Measurements from ENCODE around the gene PRKAR2A. TPM values are rescaled to one million over a fixed set of nuclear protein-coding genes. Genes with fewer than 3 reads are reported as not detected.

Gene PRKAR2A
- total RNA-seq, 4 donors from 2014 or later, result 25.8 to 40.3 (median 33.2) TPM

DNA sequence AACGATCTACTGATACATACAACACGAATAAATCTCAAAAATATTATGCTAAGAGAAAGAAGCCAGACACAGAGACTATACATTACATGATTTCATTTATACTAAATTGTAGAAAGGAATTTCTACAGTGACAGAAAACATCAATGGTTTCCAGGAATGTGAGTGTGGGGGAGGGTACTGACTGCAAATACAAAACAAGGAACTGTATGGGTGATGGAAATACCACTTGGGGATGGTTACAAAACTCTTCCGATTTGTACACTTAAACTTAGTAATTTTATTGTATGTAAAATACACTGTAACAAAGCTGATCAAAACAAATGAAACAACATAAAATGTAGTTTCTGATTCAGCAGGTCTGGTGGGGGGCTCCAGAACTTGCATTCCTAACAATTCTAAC, 84.9 kb downstream of the PRKAR2A start:
- TF ChIP-seq, protein P1, sequence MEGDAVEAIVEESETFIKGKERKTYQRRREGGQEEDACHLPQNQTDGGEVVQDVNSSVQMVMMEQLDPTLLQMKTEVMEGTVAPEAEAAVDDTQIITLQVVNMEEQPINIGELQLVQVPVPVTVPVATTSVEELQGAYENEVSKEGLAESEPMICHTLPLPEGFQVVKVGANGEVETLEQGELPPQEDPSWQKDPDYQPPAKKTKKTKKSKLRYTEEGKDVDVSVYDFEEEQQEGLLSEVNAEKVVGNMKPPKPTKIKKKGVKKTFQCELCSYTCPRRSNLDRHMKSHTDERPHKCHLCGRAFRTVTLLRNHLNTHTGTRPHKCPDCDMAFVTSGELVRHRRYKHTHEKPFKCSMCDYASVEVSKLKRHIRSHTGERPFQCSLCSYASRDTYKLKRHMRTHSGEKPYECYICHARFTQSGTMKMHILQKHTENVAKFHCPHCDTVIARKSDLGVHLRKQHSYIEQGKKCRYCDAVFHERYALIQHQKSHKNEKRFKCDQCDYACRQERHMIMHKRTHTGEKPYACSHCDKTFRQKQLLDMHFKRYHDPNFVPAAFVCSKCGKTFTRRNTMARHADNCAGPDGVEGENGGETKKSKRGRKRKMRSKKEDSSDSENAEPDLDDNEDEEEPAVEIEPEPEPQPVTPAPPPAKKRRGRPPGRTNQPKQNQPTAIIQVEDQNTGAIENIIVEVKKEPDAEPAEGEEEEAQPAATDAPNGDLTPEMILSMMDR (IDR thresholded peaks at IDR 0.05; ENCODE audit: low read depth), result no peak

DNA sequence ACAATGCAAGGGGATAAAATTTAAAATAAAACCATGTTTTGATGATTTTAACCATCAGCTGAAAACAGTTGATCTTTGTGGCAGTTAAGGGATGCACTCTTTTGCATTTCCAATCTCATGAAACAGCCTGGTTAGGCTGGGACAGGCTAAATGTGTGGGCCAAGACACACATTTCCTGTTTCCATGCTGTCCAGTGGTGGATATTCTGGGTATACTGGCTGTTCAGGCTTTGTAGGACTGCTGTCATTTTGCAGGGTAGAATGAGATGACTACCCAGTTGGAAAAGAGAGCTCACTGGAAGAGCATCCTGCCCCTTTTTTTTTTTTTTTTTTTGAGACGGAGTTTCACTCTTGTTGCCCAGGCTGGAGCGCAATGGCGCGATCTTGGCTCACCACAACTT, 88.6 kb downstream of the PRKAR2A start:
- TF ChIP-seq, protein P1 (IDR thresholded peaks at IDR 0.05; ENCODE audit: low read depth), result no peak

DNA sequence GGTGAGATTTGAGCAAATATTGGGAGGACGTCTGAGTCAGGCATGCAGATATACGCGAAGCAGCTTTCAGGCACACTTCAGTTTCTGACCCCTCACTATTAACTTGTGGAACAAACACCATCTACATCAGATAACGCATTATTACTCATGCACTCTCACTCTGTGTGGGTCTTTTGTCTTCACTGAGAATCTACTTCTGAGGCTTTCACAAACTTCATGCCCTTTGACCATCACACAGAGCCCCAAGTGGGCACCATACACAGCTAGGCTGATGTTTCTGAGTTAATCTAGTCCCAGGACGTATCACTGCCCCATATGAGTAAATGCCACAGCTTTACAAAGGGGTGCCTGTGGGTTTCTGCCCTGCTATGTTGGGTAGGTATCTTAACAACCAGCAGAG, 91.0 kb downstream of the PRKAR2A start:
- TF ChIP-seq, protein P1 (IDR thresholded peaks at IDR 0.05; ENCODE audit: low read depth), result no peak

DNA sequence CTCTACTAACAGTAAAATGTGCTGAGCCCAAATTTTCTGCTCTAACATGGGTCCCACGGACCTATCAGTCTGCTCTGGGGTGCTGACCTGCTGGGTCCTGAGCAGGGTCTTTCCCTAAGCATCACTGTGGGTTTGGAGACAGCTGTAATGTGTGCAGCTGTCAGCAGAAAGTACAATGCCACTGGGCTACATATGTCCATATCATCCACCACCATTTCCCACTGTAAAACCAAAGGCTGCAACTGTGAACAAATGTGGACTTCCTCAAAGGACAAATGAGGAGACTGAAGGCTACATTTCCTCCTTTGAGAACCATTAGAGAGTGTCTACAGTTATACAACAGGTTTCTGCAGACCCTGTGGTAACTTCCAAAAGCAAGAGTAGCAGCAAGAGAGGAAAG, 96.8 kb downstream of the PRKAR2A start:
- TF ChIP-seq, protein P1 (IDR thresholded peaks at IDR 0.05; ENCODE audit: low read depth), result no peak

DNA sequence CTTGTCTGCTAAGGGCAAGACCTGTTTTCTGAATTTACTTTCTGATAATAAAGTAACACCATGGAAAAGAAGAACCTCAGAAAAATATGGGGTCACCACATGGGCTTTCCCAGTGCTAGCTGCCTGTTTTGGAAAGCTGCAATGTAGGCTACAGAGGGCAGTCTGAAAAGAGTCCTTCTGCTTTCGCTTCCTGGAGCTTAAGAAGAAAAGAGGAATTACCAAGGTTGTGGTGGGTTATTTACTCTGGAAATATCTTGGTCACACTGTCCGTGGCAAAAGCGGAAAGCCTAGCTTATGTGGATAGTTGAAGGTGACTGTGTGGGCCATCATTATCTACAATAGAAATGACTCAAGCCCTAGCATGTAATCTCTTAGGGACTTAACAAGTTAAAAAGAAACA, 98.9 kb downstream of the PRKAR2A start:
- TF ChIP-seq, protein P1 (IDR thresholded peaks at IDR 0.05; ENCODE audit: low read depth), result no peak

DNA sequence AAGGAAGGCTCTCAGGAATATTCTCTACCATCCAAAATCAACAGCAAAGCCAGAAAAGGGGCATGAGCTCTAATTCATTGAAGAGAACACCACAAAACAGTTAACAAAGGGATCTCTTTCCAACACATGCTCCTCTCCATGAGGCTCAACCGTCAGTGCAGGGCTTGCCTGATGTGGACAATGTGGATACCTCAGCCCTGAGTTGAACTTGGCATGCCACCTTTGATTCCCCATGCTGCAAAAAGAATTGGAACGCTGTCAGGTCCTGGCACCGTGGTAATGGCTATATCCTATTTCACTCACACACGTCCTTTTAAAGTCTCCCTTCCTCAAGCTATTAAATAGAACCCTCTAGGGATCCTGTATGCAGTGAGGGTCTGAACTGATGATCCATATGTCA, 100.0 kb downstream of the PRKAR2A start:
- TF ChIP-seq, protein P1 (IDR thresholded peaks at IDR 0.05; ENCODE audit: low read depth), result no peak

DNA sequence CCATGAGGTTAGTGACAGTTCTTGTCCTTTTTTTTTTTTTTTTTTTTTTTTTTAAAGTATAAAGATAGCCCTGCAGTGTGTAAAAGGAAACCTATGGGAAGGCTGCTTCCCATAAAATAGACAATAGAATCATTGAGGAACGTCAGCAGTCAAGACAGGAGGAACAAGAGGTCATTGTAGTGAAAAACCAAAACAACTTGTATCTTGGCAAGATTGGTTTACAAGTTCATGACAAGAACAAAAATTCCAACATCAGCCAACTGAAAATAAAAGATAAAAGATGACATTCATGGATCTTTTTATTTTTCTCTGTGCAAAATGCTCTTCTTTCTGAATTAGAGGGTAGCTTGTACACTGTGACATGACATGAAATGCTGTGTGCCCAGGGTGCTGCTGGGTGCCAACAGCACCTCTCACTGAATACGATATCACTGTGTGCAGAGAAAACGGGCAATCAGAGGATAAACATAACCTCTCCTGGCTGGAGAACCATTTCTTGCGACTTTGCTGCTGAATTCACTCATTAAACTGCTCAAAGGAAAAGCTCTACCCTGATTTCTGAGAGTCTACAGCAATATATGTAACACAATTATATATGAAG, 100.6 kb downstream of the PRKAR2A start:
- TF ChIP-seq, protein P1 (IDR thresholded peaks at IDR 0.05; ENCODE audit: low read depth), result no peak

Measured in subcutaneous adipose tissue (tissue), 4 donors.